KOPT-K1 (cell line): ENCODE results near the gene TRMT1L.
"Not testable (repeated sequence)": the region's sequence is repeated elsewhere in the genome, so short reads cannot be mapped to it uniquely, and the experiment has no call there.

Source experiments
- H3K27ac ChIP-seq: fragments of 200-600 bp; sonication (generic); 2 replicates; pipeline ENCODE4 v1.5.1; 2016; ENCODE audit warnings: antibody characterized with exemption, mild to moderate bottlenecking, low read depth, low read length; ENCODE audit not compliant: poor library complexity, severe bottlenecking
- H3K36me3 ChIP-seq: fragments of 200-600 bp; sonication (generic); 2 replicates; pipeline ENCODE4 v1.5.1; 2017; ENCODE audit warnings: antibody characterized with exemption, mild to moderate bottlenecking, low read length, moderate library complexity; ENCODE audit not compliant: insufficient read depth
- H3K9me3 ChIP-seq: fragments of 200-600 bp; sonication (generic); 2 replicates; pipeline ENCODE4 v1.5.1; 2017; ENCODE audit warnings: antibody characterized with exemption, low read length, mild to moderate bottlenecking; ENCODE audit not compliant: insufficient read depth, poor library complexity, severe bottlenecking

Gene TRMT1L, protein sequence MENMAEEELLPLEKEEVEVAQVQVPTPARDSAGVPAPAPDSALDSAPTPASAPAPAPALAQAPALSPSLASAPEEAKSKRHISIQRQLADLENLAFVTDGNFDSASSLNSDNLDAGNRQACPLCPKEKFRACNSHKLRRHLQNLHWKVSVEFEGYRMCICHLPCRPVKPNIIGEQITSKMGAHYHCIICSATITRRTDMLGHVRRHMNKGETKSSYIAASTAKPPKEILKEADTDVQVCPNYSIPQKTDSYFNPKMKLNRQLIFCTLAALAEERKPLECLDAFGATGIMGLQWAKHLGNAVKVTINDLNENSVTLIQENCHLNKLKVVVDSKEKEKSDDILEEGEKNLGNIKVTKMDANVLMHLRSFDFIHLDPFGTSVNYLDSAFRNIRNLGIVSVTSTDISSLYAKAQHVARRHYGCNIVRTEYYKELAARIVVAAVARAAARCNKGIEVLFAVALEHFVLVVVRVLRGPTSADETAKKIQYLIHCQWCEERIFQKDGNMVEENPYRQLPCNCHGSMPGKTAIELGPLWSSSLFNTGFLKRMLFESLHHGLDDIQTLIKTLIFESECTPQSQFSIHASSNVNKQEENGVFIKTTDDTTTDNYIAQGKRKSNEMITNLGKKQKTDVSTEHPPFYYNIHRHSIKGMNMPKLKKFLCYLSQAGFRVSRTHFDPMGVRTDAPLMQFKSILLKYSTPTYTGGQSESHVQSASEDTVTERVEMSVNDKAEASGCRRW

DNA sequence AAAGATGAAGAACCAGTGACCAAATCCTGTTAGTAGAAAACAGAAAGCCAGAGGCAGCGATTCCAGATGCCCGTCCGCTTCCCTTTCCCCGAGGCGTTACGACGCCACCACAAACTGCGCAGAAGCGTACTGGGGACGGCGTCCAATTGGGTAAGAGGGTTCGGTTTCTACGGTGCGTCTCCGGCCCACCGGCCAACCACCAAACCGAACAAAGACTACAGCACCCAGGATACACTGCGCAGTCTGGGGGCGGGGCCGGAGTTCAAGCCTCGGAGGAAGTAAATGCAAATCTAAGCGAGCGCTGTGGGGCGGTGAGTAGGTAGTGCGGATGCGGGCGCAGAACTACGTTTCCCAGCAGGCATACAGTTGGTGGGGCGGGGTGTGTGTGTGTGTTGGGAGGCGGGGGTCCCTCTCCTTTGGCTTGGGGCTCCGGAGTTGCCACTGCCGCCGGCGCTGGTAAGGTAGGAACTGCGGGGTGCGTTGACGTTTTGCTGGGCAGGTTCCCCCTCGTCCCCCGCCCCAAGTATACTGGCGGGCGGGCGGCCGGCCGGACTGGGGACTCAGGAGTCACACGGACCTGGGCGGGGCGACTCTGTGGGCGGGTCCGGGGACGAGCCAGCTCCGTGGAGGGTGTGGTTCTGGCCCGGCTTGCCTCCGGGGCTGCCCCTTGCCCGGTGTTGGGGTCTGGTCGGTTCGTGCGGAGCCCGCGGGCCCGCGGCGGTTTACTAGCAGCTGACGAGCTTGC, at the start of gene TRMT1L, which contains the start of gene SWT1:
Gene TRMT1L (minus strand): TSS at position 100 of the 745 bp plus-strand sequence. CDS start 241 bp downstream, outside the sequence.
Gene SWT1 (plus strand): TSS at position 314 of the 745 bp plus-strand sequence. CDS start 3,675 bp downstream, outside the sequence.
- Histone ChIP-seq H3K9me3 (no peaks in the 10 kb centered on the region), H3K27ac (peak within 1 kb of the TSS; percentile 77), H3K36me3 (no peaks in the 10 kb centered on the region)

DNA sequence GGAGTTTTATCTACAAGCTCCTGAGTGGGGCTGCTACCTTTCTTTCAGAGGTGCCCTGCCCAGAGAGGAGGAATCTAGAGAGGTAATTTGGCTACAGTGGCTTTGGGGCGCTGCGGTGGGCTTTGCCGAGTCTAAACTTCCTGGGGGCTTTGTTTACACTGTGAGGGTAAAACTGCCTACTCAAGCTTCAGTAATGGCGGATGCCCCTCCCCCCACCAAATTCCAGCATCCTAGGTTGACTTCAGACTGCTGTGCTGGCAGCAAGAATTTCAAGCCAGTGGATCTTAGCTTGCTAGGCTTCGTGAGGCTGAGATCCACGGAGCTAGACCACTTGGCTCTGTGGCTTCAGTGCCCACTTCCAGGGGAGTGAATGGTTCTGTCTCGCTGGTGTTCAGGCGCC, 44.1 kb upstream of the TRMT1L start:
- Histone ChIP-seq H3K36me3 (no peaks in the 10 kb centered on the region), H3K27ac (no peak overlapping the region), H3K9me3 (no peaks in the 10 kb centered on the region)

DNA sequence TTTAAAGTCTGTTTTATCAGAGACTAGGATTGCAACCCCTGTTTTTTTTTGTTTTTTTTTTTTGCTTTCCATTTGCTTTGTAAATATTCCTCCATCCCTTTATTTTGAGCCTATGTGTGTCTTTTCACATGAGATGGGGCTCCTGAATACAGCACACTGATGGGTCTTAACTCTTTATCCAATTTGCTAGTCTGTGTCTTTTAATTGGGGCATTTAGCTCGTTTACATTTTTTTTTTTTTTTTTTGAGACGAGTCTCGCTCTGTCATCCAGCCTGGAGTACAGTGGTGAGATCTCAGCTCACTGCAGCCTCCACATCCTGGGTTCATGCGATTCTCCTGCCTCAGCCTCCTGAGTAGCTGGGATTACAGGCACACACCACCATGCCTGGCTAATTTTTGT, 42.0 kb upstream of the TRMT1L start:
- not testable (repeated sequence) for H3K9me3 ChIP-seq, H3K27ac ChIP-seq, H3K36me3 ChIP-seq

DNA sequence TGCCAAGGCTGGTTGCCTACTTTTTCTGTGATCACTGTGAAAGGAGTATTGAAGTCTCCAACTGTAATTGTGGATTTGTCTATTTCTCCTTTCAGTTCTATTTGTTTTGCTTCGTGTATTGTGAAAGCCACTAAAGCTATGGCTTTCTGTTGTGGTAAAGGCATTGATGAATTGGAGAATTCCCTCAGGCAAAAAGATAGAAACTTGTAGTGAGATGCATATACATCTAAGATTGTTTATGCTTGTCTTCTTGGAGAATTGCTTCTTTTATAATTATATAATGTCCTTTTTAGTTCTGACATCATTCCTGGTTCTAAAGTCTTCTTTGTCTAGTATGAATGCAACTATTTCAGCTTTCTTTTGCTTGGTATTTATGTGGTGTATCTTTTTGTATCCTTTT, 37.0 kb upstream of the TRMT1L start:
- no peaks in the 10 kb centered on the region for H3K9me3 ChIP-seq
- H3K27ac ChIP-seq = no peak overlapping the region
- no peaks in the 10 kb centered on the region for H3K36me3 ChIP-seq

DNA sequence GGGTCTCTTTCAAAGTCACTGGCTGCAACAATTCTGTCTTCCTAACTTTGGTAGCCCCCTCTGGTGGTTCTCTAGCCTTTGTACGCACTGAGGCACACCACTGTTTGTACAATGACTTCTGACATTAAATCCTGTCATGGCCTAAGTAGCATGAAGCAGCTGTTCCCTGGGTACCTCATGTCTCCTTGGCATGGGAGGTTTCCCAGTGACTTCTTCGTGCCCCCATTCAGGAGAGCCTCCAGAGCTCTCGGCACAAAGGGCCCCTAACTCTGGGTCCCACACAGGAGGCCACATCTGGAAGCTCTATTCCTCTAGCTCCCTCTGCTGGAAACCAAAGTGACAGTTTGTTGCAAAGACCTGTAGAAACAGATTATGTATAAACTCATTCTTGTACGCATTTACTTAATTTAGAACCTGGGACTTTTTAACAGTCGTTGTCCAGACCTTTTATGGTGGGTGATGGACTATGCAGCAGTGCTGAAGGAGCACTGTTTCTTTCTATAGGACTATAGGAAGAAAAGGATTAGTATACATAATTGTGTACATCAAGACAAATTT, 13.6 kb upstream of the TRMT1L start:
- Histone ChIP-seq H3K27ac (peak overlapping the region; percentile 37), H3K9me3 (no peaks in the 10 kb centered on the region), H3K36me3 (no peaks in the 10 kb centered on the region)

- no peaks in the 10 kb centered on the region for H3K9me3 ChIP-seq
- no peak overlapping the region for H3K27ac ChIP-seq
- no peaks in the 10 kb centered on the region for H3K36me3 ChIP-seq
Measured at GRCh38 chr1:185166106-185166505, 9.4 kb upstream of the TRMT1L start.

- Histone ChIP-seq H3K27ac (no peak overlapping the region), H3K9me3 (no peaks in the 10 kb centered on the region), H3K36me3 (no peaks in the 10 kb centered on the region)
Measured at GRCh38 chr1:185162491-185162890, 5.7 kb upstream of the TRMT1L start.

- no peaks in the 10 kb centered on the region for H3K36me3 ChIP-seq
- no peak overlapping the region for H3K27ac ChIP-seq
- H3K9me3 ChIP-seq = no peaks in the 10 kb centered on the region
Measured at GRCh38 chr1:185159966-185160365, 3.2 kb upstream of the TRMT1L start.

DNA sequence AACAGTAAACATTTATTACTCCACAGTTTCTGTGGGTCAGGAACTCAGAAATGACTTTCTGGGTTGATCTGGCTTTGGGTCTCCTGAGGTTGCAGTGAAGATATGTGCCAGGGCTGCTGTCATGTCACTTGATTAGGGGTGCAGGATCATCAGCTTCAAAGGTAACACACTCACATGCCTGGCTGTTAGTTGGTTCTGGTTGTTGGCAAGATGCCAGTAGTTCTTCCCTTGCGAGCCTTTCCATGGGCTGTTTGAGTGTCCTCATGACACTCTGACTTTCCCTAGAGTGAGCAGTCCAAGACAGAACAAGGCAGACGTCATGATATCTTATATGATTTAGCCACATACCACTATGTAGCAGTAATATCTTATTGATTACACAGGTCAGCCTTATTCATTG, 2.0 kb upstream of the TRMT1L start:
- H3K9me3 ChIP-seq = no peaks in the 10 kb centered on the region
- H3K36me3 ChIP-seq = no peaks in the 10 kb centered on the region
- no peak overlapping the region for H3K27ac ChIP-seq

DNA sequence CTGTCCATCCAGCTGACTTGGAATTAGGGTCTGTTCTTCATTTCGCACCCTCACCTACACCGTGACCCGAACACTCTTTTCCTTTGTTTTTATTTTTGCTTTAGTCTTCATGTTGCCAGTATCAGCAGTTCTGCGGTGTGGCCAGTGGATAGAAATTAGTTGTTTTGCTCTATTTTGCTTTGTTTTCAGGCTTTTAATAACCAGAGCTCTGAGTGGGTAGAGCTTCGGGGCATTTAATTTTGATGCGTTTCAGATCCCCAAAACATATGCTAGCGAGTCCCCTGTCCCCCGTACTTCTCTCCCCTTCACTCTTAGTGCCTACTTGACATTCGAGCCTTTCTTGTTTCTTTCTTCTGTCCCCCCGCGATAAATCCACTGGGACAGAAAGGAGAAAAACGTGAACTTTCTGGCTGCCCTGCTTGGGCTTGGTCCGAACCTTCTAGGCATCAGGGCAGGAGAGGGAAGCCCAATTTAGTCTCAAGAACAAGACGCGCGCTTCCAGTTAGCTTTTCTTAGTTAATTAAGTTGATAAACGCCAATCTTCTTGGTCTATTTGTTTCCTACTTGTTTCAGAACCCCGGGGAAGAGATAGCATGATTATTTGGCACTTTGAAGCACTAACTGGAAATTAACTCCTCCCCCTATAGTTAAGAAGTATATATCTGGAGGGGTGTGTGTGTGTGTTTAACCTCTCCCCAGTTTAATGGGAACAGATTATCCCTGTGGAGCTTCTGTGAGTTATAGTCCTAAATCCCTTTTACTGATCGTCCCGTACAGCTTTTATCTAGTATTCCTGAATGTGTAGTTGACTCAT, 1.1 kb upstream of the TRMT1L start:
- peak overlapping the region; percentile 77 for H3K27ac ChIP-seq
- no peaks in the 10 kb centered on the region for H3K9me3 ChIP-seq
- no peaks in the 10 kb centered on the region for H3K36me3 ChIP-seq

- Histone ChIP-seq H3K36me3 (peaks cover 3% of the 10 kb centered on the region), H3K27ac (peak overlapping the region; percentile 77), H3K9me3 (no peaks in the 10 kb centered on the region)
Measured at GRCh38 chr1:185156288-185156853, 382 bp downstream of the TRMT1L start.

DNA sequence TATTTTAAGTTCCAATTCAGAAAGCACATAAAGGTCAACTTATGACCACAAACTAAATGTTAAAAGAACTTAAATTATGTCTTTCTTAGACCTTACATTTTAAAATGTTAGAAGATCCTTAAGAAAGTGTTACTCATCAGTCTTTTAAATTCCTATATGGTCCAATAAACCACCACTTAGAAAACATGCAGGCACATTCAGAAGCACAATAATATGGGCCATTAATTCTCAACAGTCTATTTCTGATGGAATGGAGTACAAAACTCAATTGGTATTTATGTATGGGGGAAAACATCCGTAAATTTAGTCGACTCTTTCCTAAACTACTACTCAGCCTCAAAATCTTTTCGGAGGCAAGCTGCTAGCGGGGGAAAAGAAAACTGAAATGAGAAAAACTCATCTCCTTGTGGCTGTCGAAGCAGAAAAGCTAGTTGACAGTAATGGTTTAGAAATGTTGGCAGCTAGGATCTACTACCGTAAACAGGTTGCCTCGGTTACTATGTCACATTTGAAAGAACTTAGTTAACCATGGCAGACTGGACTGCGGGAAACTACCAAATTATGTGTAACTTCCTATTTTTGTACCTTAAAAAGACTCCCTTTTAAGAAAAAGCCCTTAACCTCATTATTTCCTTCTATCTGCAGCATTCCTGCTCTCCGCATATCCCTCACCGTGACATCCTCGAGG, 1.0 kb downstream of the TRMT1L start:
- Histone ChIP-seq H3K9me3 (no peaks in the 10 kb centered on the region), H3K27ac (peak overlapping the region; percentile 77)

GRCh38 chr1:185154912-185155513, 1.7 kb downstream of the TRMT1L start:
- Histone ChIP-seq H3K36me3 (peaks cover 14% of the 10 kb centered on the region), H3K9me3 (no peaks in the 10 kb centered on the region), H3K27ac (no peak overlapping the region)

More for the DNA sequence above, 1.0 kb downstream of the TRMT1L start:
- H3K36me3 ChIP-seq = peaks cover 6% of the 10 kb centered on the region
